Testis (tissue), 3 donors: ENCODE data around the gene ZNF207. TPM values are rescaled to one million over a fixed set of nuclear protein-coding genes. Genes with fewer than 3 reads are reported as not detected.

ENCODE experiments used
- DNase-seq: peaks from one replicate; pipeline ENCODE4 v3.0.0-alpha.2; 2019
- H3K27ac ChIP-seq, 2 donors: fragments of 200-600 bp; sonication (generic); one replicate each; pipeline ENCODE4 v1.5.1; 2019
- H3K27me3 ChIP-seq: fragments of 200-600 bp; sonication (generic); one replicate; pipeline ENCODE4 v1.5.1; 2019
- H3K36me3 ChIP-seq: fragments of 200-600 bp; sonication (generic); one replicate; pipeline ENCODE4 v1.5.1; 2017; ENCODE audit warnings: low read depth; ENCODE audit errors: missing control alignments
- H3K4me1 ChIP-seq: fragments of 200-600 bp; sonication (generic); one replicate; pipeline ENCODE4 v1.5.1; 2019
- H3K4me3 ChIP-seq, 2 donors: fragments of 200-600 bp; sonication (generic); one replicate each; pipeline ENCODE4 v1.5.1; 2017 to 2019
- H3K9me3 ChIP-seq: fragments of 200-600 bp; sonication (generic); one replicate; pipeline ENCODE4 v1.5.1; 2017
- POLR2A ChIP-seq: fragments of 450-650 bp; IDR thresholded peaks from one replicate; pipeline ENCODE4 v1.6.1; 2017; ENCODE audit warnings: antibody characterized with exemption, mild to moderate bottlenecking, moderate library complexity
- WGBS, 2 donors: methylation state at CpG; one replicate each; pipeline ENCODE4 v1.1.5; 2018; 5-methylcytosine and 5-hydroxymethylcytosine counted together
- intact Hi-C: fragments of 100-400 bp; cut with DNase I; formaldehyde crosslinking; loops from one replicate; pipeline ENCODE4 v1.15.1; 2023; ENCODE audit warnings: low total_unique reads
- polyA plus RNA-seq: library from polyadenylated mRNA; stranded (reverse); fragments of 350-450 nt; fragmentation: Illumina TruSeq; extraction: RNeasy Lipid Tissue Mini Kit (QIAGEN cat#74804); gene quantifications from one replicate; pipeline ENCODE4 v1.2.3, GENCODE V29; 2014; ENCODE audit warnings: low read depth, low replicate concordance; ENCODE audit not compliant: insufficient read depth
- total RNA-seq, 2 donors: library from RNA; depleted of rRNA; stranded (reverse); fragments of >200 nt; gene quantifications; one replicate each; pipeline ENCODE4 v1.2.3, GENCODE V29; 2016
- TF ChIP-seq, protein P1 (sequence below), 3 experiments: fragments of 450-650 bp in 2 of 3; fragments of 200-600 bp in 1 of 3; sonication (generic) in 1 of 3; IDR thresholded peaks; one replicate each; pipeline ENCODE4 v1.5.1; 2016 to 2019; ENCODE audit warnings: antibody characterized with exemption in 3 of 3, mild to moderate bottlenecking in 2 of 3, moderate library complexity in 1 of 3

The ZNF207 gene
- total and polyA plus RNA-seq, 3 donors from 2014 or later = 155 to 240 (median 206) TPM

DNA sequence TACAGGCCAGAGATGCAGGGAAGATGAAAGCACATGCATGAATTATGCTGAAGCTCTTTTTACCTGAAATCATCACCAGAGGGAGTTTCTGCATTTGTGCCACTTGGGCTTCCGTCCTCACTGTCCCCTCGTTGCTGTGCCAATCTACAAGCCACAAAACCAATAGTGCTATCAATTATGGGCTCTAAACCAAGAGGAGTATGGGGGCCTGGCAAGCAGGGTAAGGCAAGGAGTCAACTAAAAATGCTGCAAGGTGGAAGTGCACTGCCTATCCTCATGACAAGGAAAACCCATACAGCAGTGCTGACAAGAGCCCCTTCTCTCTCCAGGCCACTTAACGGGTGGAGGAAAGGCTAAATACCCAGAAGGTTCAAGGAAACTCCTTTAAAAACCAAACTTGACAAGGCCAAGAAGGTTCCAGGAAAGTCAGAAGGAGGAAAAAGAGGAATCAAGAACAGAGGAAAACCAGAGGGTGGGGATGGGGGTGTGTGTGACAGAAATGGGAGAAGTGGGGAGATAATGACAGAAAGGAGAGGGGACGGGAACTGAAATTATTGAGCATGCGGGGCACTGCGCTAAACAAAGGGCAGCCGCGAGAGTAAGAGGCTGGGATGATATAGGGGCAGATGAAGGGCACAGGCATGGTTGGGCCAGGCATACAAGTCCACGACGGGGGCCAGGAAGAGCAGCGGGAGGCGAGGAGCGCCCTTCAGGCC lies 8.7 kb upstream of the ZNF207 start:
- intact Hi-C loops = no loop called here
- Histone ChIP-seq H3K27me3 (no peaks in the 10 kb centered on the region), H3K4me3 (peak overlapping the region; percentile 55 to 68), H3K27ac (peak overlapping the region in 1 of 2 donors; percentile 75), H3K36me3 (no peaks in the 10 kb centered on the region), H3K4me1 (peaks cover 4% of the 10 kb centered on the region), H3K9me3 (no peaks in the 10 kb centered on the region)
- no peak for DNase-seq
- WGBS, 2 donors = 2 to 3% methylated on average over 13 of the region's 13 CpGs
- TF ChIP-seq, protein P1, sequence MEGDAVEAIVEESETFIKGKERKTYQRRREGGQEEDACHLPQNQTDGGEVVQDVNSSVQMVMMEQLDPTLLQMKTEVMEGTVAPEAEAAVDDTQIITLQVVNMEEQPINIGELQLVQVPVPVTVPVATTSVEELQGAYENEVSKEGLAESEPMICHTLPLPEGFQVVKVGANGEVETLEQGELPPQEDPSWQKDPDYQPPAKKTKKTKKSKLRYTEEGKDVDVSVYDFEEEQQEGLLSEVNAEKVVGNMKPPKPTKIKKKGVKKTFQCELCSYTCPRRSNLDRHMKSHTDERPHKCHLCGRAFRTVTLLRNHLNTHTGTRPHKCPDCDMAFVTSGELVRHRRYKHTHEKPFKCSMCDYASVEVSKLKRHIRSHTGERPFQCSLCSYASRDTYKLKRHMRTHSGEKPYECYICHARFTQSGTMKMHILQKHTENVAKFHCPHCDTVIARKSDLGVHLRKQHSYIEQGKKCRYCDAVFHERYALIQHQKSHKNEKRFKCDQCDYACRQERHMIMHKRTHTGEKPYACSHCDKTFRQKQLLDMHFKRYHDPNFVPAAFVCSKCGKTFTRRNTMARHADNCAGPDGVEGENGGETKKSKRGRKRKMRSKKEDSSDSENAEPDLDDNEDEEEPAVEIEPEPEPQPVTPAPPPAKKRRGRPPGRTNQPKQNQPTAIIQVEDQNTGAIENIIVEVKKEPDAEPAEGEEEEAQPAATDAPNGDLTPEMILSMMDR (IDR thresholded peaks at IDR 0.05) = no peak

DNA sequence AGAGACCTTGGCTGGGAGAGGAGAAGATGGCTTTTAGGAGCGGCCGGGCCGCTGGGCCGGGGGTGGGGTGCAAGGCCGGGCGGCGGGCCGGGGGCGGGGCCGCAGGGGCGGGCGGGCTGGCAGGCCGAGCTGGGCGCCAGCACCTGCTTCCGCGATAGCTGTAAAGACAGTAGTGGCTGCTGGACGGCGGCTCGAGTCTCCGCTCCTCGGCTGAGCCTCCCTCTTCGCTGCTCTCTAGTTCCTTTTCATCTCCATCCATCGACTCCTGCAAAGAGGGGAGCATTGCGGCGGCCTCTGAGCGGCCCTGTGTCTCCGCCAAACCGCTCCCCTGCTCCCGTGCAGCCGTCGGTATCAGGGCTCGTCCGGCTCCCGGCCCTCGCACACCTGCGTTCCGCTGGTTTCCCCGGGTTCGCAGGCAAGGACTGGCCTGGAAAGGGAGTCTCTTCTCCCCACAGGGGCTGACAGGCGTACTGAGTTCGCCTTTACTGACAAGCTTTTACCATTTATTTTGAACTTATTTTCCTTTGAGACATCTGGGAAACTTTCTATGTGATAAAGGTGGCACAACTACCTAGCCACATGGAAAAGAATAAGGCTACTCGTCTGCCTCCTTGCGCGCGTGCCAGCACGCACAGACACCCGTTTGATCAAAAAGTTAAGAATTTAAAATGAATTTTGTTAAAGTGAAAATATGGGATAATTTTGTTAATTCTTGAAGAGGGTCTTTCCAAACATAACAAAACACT lies 7.9 kb upstream of the ZNF207 start, which contains the start of gene C17orf75:
TSS of gene C17orf75 (minus strand) at position 317 of the 746 bp plus-strand sequence. CDS start at position 283, 34 bp downstream.
- H3K36me3 ChIP-seq = no peaks in the 10 kb centered on the region
- H3K27me3 ChIP-seq = no peaks in the 10 kb centered on the region
- H3K4me3 ChIP-seq = peak within 1 kb of the TSS; percentile 55 to 68
- TF ChIP-seq, protein P1 (IDR thresholded peaks at IDR 0.05) = no peak
- TF ChIP-seq POLR2A = no peak
- DNase-seq = peak; percentile 82
- H3K27ac ChIP-seq = peak within 1 kb of the TSS; percentile 52 to 75
- intact Hi-C loops = no loop called here
- no peaks in the 10 kb centered on the region for H3K9me3 ChIP-seq
- 2 to 3% methylated on average over 27 to 40 of the region's 47 CpGs for WGBS, 2 donors
- peaks cover 4% of the 10 kb centered on the region for H3K4me1 ChIP-seq

DNA sequence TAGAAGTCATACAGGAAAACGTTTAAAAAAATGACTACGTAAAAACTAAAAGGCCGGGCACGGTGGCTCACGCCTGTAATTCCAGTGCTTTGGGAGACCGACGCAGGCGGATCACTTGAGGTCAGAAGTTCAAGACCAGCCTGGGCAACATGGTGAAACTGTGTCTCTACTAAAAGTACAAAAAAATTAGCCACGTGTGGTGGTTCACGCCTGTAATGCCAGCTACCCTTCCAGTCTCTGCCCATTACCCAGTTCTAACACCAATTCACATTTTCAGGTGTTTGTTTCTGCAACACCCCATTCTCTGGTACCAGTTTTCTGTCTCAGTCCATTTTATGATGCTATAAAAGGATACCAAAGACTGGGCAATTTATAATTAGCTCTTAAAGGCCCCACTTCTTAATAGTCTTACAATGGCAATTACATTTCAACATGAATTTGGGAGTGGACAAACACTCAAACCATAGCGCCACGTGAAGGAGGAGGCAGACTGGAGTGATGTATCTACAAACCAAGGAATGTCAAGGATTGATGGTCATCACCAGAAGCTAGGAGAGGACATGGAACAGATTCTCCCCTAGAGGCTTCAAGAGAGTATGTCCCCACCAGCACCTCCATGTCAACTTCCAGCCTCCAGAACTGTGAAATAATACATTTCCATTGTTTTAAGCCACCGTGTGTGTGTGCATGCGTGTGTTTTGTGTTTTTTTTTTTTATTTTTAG lies 7.2 kb upstream of the ZNF207 start:
- H3K27ac ChIP-seq = peak overlapping the region in 1 of 2 donors; percentile 75
- peak overlapping the region; percentile 55 to 68 for H3K4me3 ChIP-seq
- H3K4me1 ChIP-seq = peaks cover 4% of the 10 kb centered on the region
- intact Hi-C loops = no loop called here
- no peaks in the 10 kb centered on the region for H3K36me3 ChIP-seq
- H3K9me3 ChIP-seq = no peaks in the 10 kb centered on the region
- TF ChIP-seq, protein P1 (IDR thresholded peaks at IDR 0.05) = no peak
- TF ChIP-seq POLR2A = no peak
- WGBS, 2 donors = 39 to 42% methylated on average over 14 of the region's 14 CpGs
- DNase-seq = no peak
- no peaks in the 10 kb centered on the region for H3K27me3 ChIP-seq

DNA sequence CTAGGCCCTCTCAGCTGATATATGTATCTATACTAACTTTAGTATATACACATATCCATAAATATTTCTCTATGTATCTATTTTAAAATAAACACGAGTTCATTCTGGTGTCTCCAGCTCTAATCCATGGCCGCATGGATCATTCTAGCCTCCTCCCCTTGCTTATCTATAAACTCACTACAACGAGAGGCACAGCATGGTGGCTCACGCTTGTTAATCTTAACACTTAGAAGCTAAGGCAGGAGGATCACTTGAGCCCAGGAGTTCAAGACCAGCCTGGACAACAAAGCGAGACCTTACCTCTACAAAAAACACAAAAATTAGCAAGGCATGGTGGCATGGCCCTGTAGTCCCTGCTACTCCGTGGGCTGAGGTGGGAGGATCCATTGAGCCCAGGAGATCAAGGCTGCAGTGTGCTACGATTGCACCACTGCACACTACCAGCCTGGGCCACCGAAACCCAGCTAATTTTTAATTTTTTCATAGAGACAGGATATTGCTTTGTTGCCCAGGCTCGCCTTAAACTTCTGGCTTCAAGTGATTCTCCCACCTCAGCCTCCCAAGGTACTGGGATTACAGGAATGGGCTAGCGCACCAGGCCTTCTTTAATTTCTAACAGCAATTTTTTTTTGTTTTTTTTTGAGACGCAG lies 3.9 kb upstream of the ZNF207 start:
- H3K27me3 ChIP-seq = no peaks in the 10 kb centered on the region
- WGBS, 2 donors = 81 to 85% methylated on average over 11 of the region's 11 CpGs

More for the DNA sequence above, 3.9 kb upstream of the ZNF207 start:
- TF ChIP-seq, protein P1 (IDR thresholded peaks at IDR 0.05) = no peak
- TF ChIP-seq POLR2A = no peak
- Histone ChIP-seq H3K4me3 (no peak overlapping the region), H3K9me3 (no peaks in the 10 kb centered on the region), H3K36me3 (no peaks in the 10 kb centered on the region), H3K4me1 (peaks cover 3% of the 10 kb centered on the region), H3K27ac (no peak overlapping the region)
- no peak for DNase-seq
- intact Hi-C loops = no loop called here
